ENCODE measurements around the gene CYTIP.

Gene CYTIP

GRCh38 chr2:157443090-157443489 is 799 bp downstream of the CYTIP start:
- no peak overlapping the region for H3K4me3 ChIP-seq (ENCODE audit: low read depth, low read length)
- no peak for TF ChIP-seq CTCF (IDR thresholded peaks at IDR 0.05; ENCODE audit: control insufficient read depth, extremely low read depth, insufficient read depth)
- no peak for DNase-seq (ENCODE audit: low read depth)

- H3K4me3 ChIP-seq (ENCODE audit: low read depth, low read length) = no peak overlapping the region
- TF ChIP-seq CTCF (IDR thresholded peaks at IDR 0.05; ENCODE audit: control insufficient read depth, extremely low read depth, insufficient read depth) = no peak
- DNase-seq (ENCODE audit: low read depth) = no peak
Measured at GRCh38 chr2:157442636-157443035, 1.3 kb downstream of the CYTIP start.

DNA sequence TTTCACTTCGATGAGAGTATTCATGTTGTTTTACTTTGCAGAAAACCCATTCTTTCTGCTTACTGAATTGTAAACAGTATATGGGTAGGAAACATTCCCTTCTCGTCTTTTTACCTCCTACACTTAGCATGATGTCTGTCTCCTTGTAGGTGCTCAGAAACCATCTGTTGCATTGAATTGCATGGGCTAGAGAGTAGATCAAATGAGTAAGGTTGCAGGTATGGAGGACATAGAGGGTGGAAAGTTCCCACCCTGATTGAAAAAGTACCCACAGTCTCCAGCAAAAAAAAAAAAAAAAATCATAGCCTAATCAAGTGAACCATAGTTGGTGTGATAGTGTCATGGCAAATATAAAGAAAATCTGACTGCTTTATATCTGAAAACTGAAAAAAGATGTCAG is 1.7 kb downstream of the CYTIP start:
- no peak for TF ChIP-seq CTCF (IDR thresholded peaks at IDR 0.05; ENCODE audit: control insufficient read depth, extremely low read depth, insufficient read depth)
- H3K4me3 ChIP-seq (ENCODE audit: low read depth, low read length) = no peak overlapping the region
- DNase-seq (ENCODE audit: low read depth) = no peak

- DNase-seq (ENCODE audit: low read depth) = no peak
- no peak overlapping the region for H3K4me3 ChIP-seq (ENCODE audit: low read depth, low read length)
Measured at GRCh38 chr2:157441072-157441454, 2.8 kb downstream of the CYTIP start.

DNA sequence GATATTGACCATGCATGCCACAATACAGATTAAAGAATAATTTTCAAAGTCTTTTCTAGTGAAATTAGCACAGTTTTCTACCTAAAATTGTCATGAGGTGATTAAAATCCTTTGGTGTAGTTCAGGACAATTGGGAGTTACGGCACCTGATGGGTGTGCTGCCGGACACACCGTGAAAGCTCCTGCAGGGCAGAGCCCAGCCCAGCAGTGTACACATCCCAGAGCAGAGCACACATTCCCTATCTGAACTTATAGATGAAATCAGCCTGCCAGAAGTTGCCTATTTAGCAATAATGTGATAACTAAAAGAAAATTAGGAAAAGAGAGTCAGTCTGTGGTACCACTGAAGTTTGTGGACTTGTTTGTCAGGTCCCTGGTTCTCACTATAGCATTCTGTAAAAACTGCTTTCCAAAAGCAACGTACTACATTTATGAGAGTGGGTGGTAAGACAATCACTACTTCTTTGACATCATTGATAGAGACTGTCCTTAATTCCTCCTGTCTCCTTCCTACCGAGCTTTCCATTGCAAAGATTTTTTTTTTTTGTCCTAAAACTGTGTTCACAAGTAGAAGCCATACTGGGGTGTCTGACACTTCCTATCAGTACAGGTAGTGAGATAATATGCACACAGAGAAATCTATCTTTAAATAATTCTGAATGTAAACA is 3.4 kb downstream of the CYTIP start:
- H3K4me3 ChIP-seq (ENCODE audit: low read depth, low read length) = no peak overlapping the region

More at GRCh38 chr2:157441072-157441454, 2.8 kb downstream of the CYTIP start:
- no peak for TF ChIP-seq CTCF (IDR thresholded peaks at IDR 0.05; ENCODE audit: control insufficient read depth, extremely low read depth, insufficient read depth)

GRCh38 chr2:157439824-157440186 is 4.1 kb downstream of the CYTIP start:
- TF ChIP-seq CTCF (IDR thresholded peaks at IDR 0.05; ENCODE audit: control insufficient read depth, extremely low read depth, insufficient read depth) = no peak
- no peak for DNase-seq (ENCODE audit: low read depth)
- H3K4me3 ChIP-seq (ENCODE audit: low read depth, low read length) = no peak overlapping the region

More for the DNA sequence above, 3.4 kb downstream of the CYTIP start:
- no peak for DNase-seq (ENCODE audit: low read depth)
- no peak for TF ChIP-seq CTCF (IDR thresholded peaks at IDR 0.05; ENCODE audit: control insufficient read depth, extremely low read depth, insufficient read depth)
